Endodermal cell (in vitro differentiated cells): ENCODE results near the gene FAM193A. TPM values are rescaled to one million over a fixed set of nuclear protein-coding genes. Genes with fewer than 3 reads are reported as not detected.
A peak's percentile ranks its signal among the peaks of the same experiment; 100 is the strongest.

Experiments
- DNase-seq: peaks from one replicate; pipeline ENCODE4 v3.0.0-alpha.2; 2017
- H3K27ac ChIP-seq: 2 replicates; pipeline ENCODE4 v1.5.1; 2013; ENCODE audit warnings: mild to moderate bottlenecking, low read depth, low read length, moderate library complexity
- H3K27me3 ChIP-seq: 2 replicates; pipeline ENCODE4 v1.6.1; 2013; ENCODE audit warnings: mild to moderate bottlenecking, low read length, moderate library complexity; ENCODE audit not compliant: insufficient read depth, control insufficient read depth, poor library complexity, severe bottlenecking
- H3K36me3 ChIP-seq: 2 replicates; pipeline ENCODE4 v1.7.0; 2013; ENCODE audit warnings: mild to moderate bottlenecking, low read length, moderate library complexity; ENCODE audit not compliant: control insufficient read depth, insufficient read depth
- H3K4me1 ChIP-seq: one replicate; pipeline ENCODE4 v1.7.0; 2013; ENCODE audit warnings: low read length; ENCODE audit not compliant: control insufficient read depth, insufficient read depth
- H3K4me3 ChIP-seq: 2 replicates; pipeline ENCODE4 v1.5.1; 2013; ENCODE audit warnings: mild to moderate bottlenecking, low read length, moderate library complexity
- H3K9ac ChIP-seq: 2 replicates; pipeline ENCODE4 v1.6.1; 2013; ENCODE audit warnings: mild to moderate bottlenecking, low read length, moderate library complexity; ENCODE audit not compliant: poor library complexity, severe bottlenecking; ENCODE audit errors: extremely low read depth
- H3K9me3 ChIP-seq: 2 replicates; pipeline ENCODE4 v1.6.1; 2013; ENCODE audit warnings: mild to moderate bottlenecking, low read length, moderate library complexity; ENCODE audit not compliant: control insufficient read depth
- H3K27ac Mint-ChIP-seq: 2 replicates; pipeline ENCODE4 v1.8.0; 2020; ENCODE audit warnings: mixed read lengths
- H3K27me3 Mint-ChIP-seq: 2 replicates; pipeline ENCODE4 v1.8.0; 2021; ENCODE audit warnings: mild to moderate bottlenecking, mixed read lengths; ENCODE audit not compliant: insufficient read depth
- H3K36me3 Mint-ChIP-seq: 2 replicates; pipeline ENCODE4 v1.8.0; 2020; ENCODE audit warnings: low read depth, mixed read lengths
- H3K4me1 Mint-ChIP-seq: 2 replicates; pipeline ENCODE4 v1.8.0; 2020; ENCODE audit warnings: mixed read lengths
- H3K4me3 Mint-ChIP-seq: 2 replicates; pipeline ENCODE4 v1.8.0; 2020; ENCODE audit warnings: mild to moderate bottlenecking, moderate library complexity, mixed read lengths
- H3K9me3 Mint-ChIP-seq: 2 replicates; pipeline ENCODE4 v1.8.0; 2020; ENCODE audit warnings: mild to moderate bottlenecking, mixed read lengths
- CTCF ChIP-seq: fragments of 200-600 bp; sonication (generic); conservative IDR thresholded peaks from 2 replicates; pipeline ENCODE4 v1.5.0; 2021; ENCODE audit warnings: antibody characterized with exemption, mild to moderate bottlenecking
- WGBS, 2 experiments: methylation state at CpG; one replicate each; pipeline versions ENCODE4 v1.1.5 to v1.1.7; 2013; ENCODE audit warnings: missing lambda C conversion rate in 2 of 2, mixed read lengths in 1 of 2; ENCODE audit not compliant: insufficient coverage in 1 of 2, insufficient read length in 1 of 2; 5-methylcytosine and 5-hydroxymethylcytosine counted together
- total RNA-seq, 2 donors: library from RNA; stranded (reverse); fragmentation: NEBNext Ultra II Directional in 1 of 2; extraction: Animal tissue kit (Norgen Biotek cat#: 25700) in 1 of 2; gene quantifications; 2 replicates in 1 of 2; 3 replicates in 1 of 2; pipeline ENCODE4 v1.2.1, GENCODE V29; 2021

Gene FAM193A
- total RNA-seq, 2 donors from 2014 or later: 32.1 to 39.0 TPM

- H3K27ac Mint-ChIP-seq: no peak overlapping the region
- Histone ChIP-seq H3K27ac (no peak overlapping the region), H3K4me1 (peaks cover 5% of the 10 kb centered on the region), H3K27me3 (no peaks in the 10 kb centered on the region), H3K9me3 (no peaks in the 10 kb centered on the region), H3K36me3 (peaks cover 85% of the 10 kb centered on the region), H3K4me3 (no peak overlapping the region), H3K9ac (no peak overlapping the region)
- H3K36me3 Mint-ChIP-seq: peaks cover 66% of the 10 kb centered on the region
- no peak for TF ChIP-seq CTCF
- WGBS, 2 experiments: 95 to 97% methylated on average over 8 to 9 of the region's 9 CpGs
- no peaks in the 10 kb centered on the region for H3K27me3 Mint-ChIP-seq
- H3K4me3 Mint-ChIP-seq: no peak overlapping the region
- no peak for DNase-seq
- H3K4me1 Mint-ChIP-seq: no peaks in the 10 kb centered on the region
- no peaks in the 10 kb centered on the region for H3K9me3 Mint-ChIP-seq
Observed at GRCh38 chr4:2497931-2498330, 38.5 kb upstream of the FAM193A start.

DNA sequence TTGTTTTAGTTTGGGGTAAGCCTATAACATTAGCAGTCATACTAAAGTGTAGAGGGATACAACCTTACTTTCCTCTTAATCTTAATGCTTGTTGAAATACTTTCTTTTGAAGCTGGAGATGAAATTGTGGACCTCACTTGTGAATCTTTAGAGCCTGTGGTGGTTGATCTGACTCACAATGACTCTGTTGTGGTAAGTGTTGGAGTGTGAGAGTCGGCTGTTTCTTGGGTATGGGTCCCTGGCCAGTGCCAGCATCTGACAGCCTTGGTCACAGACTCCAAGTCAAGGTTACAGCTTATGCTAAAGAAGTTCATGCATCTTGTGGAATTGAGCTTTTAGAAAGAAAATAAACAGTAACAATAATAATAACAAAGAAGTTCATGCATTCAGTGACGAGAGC is 35.9 kb upstream of the FAM193A start:
- no peaks in the 10 kb centered on the region for H3K4me1 Mint-ChIP-seq
- H3K27me3 ChIP-seq: no peaks in the 10 kb centered on the region
- H3K9me3 Mint-ChIP-seq: no peaks in the 10 kb centered on the region
- 88 to 100% methylated on average over 1 to 2 of the region's 2 CpGs for WGBS, 2 experiments
- H3K27me3 Mint-ChIP-seq: no peaks in the 10 kb centered on the region
- peaks cover 80% of the 10 kb centered on the region for H3K36me3 ChIP-seq
- no peak overlapping the region for H3K4me3 ChIP-seq
- H3K36me3 Mint-ChIP-seq: peaks cover 70% of the 10 kb centered on the region
- no peaks in the 10 kb centered on the region for H3K9me3 ChIP-seq
- TF ChIP-seq CTCF: no peak
- H3K27ac ChIP-seq: no peak overlapping the region
- no peak overlapping the region for H3K9ac ChIP-seq
- no peak overlapping the region for H3K4me3 Mint-ChIP-seq
- no peak overlapping the region for H3K27ac Mint-ChIP-seq
- DNase-seq: no peak
- no peaks in the 10 kb centered on the region for H3K4me1 ChIP-seq

DNA sequence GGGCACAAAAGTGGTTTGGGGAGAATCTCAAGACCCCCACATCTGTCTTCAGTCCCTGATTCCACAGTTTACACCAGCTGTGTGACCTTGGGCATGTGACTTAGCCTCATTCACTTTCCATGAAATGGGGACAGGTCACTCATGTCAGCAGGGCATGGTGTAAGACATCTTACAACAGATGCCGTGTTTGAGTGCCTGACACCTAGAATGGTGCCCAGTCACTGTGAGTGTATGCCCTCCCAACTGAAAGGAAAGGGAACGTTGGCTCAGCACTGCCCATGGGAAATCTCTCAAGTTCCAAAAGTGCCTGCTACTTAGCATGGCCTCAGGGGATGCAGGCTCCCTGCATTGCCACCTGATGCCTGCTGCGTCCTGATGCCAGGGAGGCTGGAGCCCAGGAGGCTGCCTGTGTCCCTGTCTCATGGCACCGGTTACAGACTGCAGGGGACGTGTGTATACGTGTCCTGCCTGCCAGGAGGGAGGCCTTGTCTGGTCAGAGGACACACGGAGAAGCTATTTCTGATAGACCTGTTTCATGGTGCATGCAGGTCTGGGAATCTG is 35.3 kb upstream of the FAM193A start:
- no peak overlapping the region for H3K4me3 Mint-ChIP-seq
- 94 to 96% methylated on average over 6 to 7 of the region's 7 CpGs for WGBS, 2 experiments
- H3K9me3 Mint-ChIP-seq: no peaks in the 10 kb centered on the region
- no peak for TF ChIP-seq CTCF
- H3K9me3 ChIP-seq: no peaks in the 10 kb centered on the region
- H3K4me1 ChIP-seq: no peaks in the 10 kb centered on the region
- no peak for DNase-seq
- H3K36me3 Mint-ChIP-seq: peaks cover 72% of the 10 kb centered on the region
- no peak overlapping the region for H3K9ac ChIP-seq
- peaks cover 86% of the 10 kb centered on the region for H3K36me3 ChIP-seq
- no peaks in the 10 kb centered on the region for H3K4me1 Mint-ChIP-seq
- H3K4me3 ChIP-seq: no peak overlapping the region
- H3K27me3 ChIP-seq: no peaks in the 10 kb centered on the region
- H3K27ac Mint-ChIP-seq: peak overlapping the region; percentile 55
- H3K27ac ChIP-seq: no peak overlapping the region
- H3K27me3 Mint-ChIP-seq: no peaks in the 10 kb centered on the region
